HG02588 (cell line): ENCODE results near the gene ZFYVE9.
"Not testable (repeated sequence)": the region's sequence is repeated elsewhere in the genome, so short reads cannot be mapped to it uniquely, and the experiment has no call there.

ENCODE experiments used
- ATAC-seq: cut with Tn5 transposase; IDR thresholded peaks from one replicate; pipeline ENCODE4 v1.9.1; 2021; ENCODE audit warnings: mild to moderate bottlenecking, moderate library complexity; ENCODE audit not compliant: unreplicated experiment

Gene ZFYVE9, protein sequence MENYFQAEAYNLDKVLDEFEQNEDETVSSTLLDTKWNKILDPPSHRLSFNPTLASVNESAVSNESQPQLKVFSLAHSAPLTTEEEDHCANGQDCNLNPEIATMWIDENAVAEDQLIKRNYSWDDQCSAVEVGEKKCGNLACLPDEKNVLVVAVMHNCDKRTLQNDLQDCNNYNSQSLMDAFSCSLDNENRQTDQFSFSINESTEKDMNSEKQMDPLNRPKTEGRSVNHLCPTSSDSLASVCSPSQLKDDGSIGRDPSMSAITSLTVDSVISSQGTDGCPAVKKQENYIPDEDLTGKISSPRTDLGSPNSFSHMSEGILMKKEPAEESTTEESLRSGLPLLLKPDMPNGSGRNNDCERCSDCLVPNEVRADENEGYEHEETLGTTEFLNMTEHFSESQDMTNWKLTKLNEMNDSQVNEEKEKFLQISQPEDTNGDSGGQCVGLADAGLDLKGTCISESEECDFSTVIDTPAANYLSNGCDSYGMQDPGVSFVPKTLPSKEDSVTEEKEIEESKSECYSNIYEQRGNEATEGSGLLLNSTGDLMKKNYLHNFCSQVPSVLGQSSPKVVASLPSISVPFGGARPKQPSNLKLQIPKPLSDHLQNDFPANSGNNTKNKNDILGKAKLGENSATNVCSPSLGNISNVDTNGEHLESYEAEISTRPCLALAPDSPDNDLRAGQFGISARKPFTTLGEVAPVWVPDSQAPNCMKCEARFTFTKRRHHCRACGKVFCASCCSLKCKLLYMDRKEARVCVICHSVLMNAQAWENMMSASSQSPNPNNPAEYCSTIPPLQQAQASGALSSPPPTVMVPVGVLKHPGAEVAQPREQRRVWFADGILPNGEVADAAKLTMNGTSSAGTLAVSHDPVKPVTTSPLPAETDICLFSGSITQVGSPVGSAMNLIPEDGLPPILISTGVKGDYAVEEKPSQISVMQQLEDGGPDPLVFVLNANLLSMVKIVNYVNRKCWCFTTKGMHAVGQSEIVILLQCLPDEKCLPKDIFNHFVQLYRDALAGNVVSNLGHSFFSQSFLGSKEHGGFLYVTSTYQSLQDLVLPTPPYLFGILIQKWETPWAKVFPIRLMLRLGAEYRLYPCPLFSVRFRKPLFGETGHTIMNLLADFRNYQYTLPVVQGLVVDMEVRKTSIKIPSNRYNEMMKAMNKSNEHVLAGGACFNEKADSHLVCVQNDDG (N-terminal part only)

DNA sequence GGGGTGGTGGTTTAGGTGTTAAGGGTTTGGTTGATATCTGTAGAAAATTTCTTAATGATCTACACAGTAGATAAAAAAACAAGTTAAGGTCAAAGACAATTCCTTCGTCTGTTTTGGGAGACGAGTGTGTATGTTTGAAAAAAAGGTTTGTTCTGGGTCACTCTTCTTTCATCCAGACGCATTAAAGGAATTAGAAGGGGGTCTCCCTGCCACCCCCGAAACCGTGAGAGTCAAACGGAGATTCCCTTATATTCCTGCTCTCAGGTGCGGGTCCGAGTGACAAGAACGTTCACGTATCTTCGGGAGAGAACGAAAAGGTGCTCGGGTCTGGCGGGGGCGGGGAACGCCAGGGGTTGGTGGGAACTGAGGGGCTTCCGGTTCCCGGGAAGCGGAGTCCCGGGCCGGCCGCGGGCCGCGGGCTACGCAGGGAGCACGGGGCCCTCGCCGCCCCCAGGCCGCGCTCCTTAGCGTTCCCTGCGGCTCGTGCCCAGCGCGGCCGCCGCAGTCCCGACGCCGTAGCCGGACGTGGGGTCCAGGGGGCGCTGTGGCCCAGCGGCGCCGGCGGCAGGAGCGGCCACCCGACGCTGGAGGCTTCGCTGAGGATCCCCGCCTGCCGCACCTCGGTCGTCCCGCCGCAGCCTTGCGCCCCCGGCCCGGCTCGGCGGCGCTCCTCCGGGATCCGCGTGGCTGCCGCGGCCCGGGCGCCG lies at the start of gene ZFYVE9:
Gene ZFYVE9 (plus strand): TSS at position 577 of the 707 bp plus-strand sequence. CDS start 91,118 bp downstream, outside the sequence.
- ATAC-seq, result peak; percentile 71

- ATAC-seq, result not testable (repeated sequence)
Measured at GRCh38 chr1:52094300-52094699, 47.6 kb upstream of the ZFYVE9 start.

- ATAC-seq, result no peak
Measured at GRCh38 chr1:52096216-52096615, 45.7 kb upstream of the ZFYVE9 start.

- ATAC-seq, result no peak
Measured at GRCh38 chr1:52098139-52098871, 43.6 kb upstream of the ZFYVE9 start.

GRCh38 chr1:52102336-52103013 lies 39.4 kb upstream of the ZFYVE9 start:
- ATAC-seq, result no peak

DNA sequence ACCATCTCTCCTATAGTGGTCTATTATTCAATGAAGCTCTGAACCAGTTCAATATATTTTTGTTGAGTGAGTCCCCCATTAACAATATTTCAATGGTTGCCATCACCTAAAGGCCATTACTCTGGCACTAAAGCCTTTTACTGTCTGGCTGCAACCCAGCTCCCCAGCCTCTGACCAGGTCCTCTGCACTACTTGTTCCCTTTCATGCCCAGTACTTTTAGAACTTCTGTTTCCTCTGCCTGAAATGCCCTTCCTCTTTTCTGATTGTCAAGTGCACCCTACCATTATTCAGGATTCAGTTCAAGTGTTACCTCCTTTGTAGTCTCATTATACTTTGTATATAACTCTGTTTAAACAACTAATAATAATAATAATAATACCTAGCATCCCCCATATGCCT lies 30.4 kb upstream of the ZFYVE9 start:
- no peak for ATAC-seq

DNA sequence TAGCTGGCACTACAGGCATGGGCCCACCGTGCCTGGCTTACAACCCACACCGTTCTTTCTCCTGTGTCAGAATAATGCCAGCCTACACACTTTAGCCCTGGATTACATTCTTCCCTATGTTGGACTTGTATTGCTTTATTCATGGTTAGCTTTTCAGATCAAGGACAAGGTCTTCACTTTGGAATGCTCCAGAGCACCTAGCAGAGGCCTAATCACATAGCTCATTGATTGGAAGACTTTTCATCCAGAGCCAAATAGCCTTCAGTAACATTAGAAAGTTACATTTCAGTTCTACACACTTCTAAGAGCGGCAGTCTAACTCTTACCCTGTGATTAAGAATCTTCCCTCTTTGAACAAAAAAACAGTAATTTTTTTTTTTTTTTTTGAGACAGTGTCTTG lies 29.4 kb upstream of the ZFYVE9 start:
- no peak for ATAC-seq

DNA sequence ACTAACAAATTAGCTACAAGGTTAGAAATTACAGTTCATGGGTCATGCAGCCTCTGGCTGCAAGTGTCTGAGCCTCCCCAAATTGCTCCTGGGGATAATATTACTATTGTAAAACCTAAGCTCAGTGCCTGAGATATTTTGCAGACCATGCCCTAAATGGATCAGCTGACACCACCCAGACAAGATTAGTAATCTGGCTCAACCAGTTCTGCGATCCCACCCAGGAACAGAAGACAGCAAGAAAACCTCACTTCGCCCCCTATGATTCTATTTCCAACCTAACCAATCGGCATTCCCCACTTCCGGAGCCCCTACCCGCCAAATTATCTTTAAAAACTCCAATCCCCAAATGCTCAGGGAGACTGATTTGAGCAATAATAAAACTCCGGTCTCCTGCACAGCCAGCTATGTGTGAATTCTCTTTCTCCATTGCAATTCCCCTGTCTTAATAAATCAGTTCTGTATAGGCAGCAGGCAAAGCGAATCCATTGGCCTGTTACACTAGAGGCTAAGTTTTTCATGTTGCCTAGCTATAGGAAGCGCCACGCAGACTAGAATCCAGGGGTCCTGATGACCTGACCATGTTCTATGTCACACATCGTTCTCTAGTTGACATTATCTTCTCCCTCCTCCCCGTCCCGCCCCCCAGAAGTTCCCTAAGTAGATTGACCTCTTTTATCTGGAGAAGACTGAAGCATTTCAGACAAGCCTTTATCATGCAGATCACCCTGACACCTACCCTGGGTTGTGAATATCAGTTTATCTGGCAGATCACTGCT lies 22.4 kb upstream of the ZFYVE9 start:
- ATAC-seq, result no peak

DNA sequence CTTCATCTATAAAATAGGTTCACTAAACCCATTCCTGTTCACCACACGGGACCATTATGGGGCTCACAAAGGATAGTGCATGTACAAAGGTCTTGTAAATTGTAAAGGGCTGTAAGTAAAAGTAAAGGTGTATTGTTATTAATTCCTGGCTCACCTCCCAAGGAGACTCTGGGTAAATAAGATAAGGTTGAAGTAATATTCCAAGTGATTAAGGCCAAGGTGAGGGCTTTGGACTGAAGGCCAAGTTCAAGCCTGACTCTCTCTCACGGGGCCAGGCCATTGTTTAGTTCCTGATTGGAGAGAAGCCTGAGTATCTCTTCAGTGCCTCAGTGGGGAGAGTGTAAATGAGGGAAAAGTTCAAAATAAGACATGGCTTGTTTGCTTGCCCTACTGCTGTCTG lies 19.5 kb upstream of the ZFYVE9 start:
- no peak for ATAC-seq

DNA sequence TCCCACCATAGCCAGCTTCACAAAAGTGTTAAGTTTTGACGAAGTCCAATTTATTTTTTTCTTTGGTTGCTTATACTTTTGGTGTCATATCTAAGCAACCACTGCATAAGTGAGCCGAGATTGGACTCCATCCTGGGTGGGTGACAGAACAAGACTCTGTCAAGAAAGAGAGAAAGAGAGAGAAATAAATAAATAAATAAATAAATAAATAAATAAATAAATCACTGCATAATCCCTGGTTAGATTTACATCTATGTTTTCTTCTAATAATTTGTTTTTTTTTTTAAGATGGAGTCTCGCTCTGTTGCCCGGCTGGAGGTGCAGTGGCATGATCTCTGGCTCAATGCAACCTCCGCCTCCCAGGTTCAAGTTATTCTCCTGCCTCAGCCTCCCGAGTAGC lies 18.3 kb upstream of the ZFYVE9 start:
- no peak for ATAC-seq

GRCh38 chr1:52125736-52126359 lies 16.0 kb upstream of the ZFYVE9 start:
- no peak for ATAC-seq

DNA sequence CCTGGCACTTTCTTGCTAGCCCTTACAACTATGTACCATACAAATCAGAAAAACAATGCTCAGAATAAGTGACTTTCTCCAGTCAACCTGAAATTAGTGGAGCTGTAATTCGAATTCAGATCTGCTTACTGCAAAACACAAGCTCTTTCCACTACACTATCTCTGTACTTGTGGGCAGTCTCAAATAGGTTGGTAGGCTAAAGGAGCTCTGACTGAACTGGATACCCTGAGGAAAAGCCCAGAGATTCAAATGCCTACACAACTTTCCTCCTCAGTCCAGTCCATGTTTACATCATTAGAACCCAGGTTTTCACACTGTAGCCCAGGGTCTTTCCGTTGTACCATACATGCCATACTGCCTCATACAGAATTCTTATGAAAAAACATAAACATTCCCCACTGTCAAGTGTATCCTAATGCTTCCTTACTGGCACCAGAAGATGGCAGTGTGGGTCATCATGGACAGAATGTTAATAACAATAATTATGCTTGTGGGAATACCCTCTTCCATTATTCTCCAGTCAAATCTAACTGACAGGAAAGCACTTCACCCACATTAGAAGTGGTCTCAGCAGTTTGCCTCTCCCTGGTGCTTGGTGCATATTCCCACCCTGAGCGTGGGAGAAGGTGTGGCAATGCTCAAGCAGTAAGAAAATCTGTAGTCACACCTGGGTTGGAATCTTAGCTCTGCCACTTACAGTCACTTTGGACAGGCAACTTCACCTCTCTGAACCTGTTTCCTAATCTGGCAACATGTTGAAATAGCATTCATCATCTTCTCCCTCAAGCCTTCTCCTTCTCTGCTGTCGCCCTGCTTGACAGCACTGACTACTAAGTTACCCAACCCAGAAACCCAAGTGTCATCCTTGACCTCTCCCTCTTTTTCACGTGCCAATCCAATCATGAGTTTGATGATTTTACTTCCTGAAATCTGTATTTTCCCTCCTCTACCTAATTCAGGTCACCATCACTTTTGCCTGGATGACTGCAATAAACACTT lies 14.4 kb upstream of the ZFYVE9 start:
- no peak for ATAC-seq

DNA sequence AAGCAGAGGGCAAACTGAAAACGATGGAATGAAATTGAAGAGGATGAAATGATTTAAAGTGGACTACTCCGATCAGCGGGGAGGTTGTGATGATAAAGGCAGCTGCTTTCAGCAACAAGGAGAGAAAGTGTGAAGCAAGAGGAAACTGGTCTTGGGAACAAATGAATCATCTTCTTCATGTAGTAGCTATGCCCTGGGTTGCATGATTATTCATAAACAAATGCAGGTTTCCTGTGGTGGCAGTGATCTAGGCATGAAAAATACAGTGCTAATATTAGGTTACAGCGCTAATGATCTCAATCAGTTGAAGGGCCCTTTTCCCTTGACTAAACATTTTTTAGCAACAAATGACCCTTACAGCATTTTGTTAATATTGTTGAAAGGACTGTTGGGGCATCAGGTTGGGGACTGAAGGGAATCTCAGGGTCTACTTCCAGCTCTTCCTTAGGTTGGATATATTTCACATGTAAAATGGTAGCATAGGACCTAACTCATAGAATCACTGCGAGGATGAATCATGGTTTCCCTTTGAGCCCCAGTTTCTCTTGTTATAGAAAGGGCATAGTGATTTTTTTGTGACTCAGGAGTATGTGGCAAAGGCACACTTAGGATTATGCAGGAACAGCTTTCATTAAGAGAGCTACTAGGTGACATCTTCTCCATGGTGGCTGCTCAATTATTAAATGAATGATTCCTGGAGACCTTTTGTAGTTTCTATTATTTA lies 1.9 kb upstream of the ZFYVE9 start:
- ATAC-seq, result no peak

GRCh38 chr1:52140633-52141512 lies 1.0 kb upstream of the ZFYVE9 start:
- ATAC-seq, result no peak
